HG02759 (cell line): ENCODE results near the gene LEMD1.
A peak's percentile ranks its signal among the peaks of the same experiment; 100 is the strongest.

Experiments
- ATAC-seq: cut with Tn5 transposase; IDR thresholded peaks from one replicate; pipeline ENCODE4 v1.9.1; 2021; ENCODE audit warnings: mild to moderate bottlenecking, moderate library complexity; ENCODE audit not compliant: unreplicated experiment

The LEMD1 gene

DNA sequence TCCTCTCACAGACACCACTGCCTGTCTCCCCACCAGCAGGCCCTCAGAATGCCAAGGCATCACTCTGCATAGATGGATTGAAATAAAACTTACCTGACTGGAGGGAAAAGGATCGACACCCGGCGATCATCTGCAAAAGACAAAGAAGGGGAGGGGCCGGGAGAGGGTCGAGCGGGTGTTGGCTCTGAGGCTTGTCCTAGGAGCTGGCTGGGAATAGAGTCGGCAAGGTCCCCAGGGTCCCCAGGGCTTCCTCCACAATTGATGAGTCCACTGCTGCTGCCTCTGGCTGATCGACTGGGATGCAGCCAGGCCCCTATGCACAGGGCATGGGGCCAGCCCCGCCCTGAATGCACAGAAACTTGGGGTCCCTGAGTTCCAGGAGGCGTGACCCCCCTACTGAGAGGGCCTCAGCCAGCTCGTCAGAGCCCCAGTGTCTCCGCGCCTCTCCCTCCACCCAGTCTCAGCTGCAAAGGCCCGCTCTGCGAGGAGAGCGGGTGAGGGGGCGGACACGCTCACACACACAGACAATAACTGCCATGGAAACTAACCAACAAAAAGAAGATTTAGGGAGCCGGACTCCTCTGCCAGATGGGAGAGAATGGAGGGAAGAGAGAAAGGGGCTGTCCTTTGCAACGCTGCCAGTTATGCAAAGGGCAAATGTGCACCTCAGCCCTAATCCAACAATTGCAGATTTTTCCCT, 65.3 kb downstream of the LEMD1 start, which contains the start of gene KLHDC8A:
Gene KLHDC8A (minus strand): TSS at position 483 of the 700 bp plus-strand sequence. CDS start 13,318 bp downstream, outside the sequence.
- ATAC-seq, result no peak

DNA sequence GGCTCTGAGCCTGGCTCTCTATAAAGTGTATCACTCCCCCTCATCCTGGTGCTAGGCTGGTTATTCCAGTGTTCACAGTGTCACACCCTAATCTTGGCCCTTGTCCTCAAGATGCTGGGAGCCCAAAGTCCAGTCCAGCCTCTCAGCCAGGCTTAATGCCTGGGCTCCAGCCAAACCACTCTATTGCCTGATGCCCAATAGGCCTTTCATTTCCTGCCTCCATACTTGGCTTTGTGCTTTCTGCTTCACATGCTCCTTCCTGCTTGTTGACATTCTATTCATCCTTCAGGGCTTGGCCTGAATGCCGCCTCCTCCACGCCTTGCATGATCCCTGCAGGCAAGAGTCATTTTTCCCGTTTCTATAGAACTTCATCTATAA, 66.8 kb downstream of the LEMD1 start:
- ATAC-seq, result no peak

DNA sequence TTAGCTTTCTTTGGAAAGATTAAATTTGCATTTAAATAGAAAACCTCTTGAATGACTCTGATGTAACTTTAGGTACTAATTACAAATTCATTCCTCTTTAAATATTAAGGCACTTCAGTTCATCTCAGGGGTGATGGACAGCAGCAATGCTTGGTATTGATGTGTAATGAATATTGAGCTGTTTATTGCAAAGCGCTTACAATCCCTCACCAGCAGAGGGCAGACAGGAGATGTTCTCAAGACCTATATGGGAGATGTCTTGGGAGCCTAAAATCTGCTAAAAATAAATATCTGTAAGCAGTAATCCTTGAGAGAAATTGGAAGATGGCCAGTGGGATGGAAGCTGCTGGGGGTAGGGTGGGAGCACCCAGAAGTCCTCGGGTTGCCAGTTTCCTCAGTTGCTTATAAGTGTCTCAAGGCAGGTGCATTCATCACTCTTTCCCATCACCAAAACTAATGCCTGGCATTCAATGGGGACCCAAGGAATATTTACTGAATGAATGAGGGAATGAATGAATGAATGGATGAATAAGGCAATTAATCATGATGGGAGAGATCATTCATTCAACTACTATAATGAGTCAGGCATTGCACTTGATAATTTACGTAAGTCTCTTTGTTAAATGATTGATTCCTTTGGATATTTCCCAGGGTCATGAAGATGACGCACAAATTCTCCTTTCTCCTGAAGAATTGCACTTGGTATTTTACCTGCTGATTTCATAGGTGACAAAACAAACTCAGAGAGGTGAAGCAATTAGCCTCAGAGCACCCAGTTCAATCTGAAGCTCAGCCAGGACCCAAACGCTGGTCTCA, 67.4 kb downstream of the LEMD1 start:
- no peak for ATAC-seq

DNA sequence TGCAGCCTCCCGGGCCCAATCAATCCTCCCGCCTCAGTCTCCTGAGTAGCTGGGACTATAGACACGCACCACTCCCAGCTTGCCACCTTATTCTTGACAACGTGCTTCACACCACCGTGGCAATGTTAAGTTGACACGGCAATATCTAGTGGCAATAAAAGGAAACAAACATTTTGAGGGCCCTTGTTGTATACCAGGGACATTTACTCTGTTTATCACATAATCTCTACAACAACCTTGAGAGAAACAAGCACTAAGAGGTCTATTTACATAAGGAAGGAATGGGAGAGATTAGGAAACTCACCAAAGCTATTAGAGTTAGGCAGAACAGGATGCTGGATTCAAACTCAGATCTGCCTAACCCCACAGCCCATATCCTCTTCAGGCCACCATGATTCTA, 68.2 kb downstream of the LEMD1 start:
- ATAC-seq, result no peak

DNA sequence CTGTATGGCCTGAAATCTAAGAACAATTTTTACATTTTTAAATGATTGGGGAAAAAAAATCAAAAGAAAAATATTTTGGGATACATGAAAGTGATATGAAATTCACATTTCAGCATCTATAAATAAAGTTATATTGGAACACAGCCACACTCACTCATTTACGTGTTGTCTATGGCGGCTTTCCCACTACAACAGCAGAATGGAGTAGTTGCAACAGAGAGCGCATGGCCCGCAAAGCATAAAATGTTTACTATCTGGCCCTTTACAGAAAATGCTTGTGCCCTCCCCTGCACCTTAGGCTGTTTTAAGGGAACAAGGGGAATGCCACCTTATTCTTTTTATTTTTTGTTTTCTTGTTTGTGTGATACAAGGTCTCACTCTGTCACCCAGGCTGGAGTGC, 68.7 kb downstream of the LEMD1 start:
- no peak for ATAC-seq

DNA sequence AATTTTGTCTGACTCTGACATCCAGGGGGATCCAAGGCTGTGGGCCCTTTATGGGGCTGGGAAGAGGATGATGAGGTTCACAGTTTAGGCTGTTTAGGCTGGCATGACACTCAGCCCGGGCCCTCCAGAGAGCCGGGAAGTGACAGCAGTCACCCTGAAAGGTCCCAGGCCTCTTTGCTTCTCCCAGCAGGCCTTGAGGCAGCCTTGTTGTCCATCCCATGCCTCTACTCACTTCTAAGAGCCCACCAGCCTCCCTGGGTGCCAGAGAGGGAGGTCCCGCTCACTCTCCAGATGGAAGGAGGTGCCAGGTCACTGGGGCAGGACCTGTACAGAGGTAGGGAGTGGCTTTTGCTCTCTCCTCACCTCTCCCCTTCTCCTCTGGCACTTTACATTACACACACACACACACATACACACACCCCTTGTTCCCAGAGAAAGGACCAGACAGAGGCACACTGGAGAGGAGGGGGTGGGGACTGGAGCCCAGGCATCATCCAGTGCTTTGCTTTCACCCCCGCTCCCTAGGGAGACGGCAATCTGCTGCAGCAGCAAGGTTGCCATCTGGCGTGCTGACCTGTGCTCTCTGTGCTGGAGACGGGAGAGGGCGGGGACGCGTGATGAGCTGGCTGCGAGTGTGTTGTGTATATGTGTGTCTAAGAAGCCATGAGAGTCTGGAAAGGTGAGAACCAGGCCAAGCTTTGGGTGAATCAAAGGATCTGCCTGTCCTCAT, 69.7 kb downstream of the LEMD1 start:
- no peak for ATAC-seq

DNA sequence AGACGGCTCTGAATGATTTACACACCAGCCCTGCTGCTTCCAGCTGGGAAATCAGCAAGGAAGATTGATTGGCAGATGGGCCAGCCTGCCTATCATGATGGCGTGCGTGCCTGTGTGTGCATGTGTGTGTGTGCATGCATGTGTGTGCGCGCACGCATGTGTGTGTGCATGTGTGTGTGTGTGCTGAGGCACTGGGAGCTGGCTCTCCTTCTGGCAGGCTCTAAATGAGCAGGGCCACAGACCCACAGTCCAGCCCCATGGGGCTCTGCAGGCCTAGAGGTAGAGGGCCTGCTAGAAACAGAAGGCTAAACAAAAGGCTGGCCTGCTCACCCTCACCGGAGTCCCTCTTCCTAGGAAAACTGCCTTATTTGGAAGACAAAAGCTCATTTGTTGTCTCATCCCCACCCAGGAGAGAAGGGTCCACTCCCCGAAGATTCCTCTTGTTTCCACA, 71.1 kb downstream of the LEMD1 start:
- ATAC-seq, result no peak

DNA sequence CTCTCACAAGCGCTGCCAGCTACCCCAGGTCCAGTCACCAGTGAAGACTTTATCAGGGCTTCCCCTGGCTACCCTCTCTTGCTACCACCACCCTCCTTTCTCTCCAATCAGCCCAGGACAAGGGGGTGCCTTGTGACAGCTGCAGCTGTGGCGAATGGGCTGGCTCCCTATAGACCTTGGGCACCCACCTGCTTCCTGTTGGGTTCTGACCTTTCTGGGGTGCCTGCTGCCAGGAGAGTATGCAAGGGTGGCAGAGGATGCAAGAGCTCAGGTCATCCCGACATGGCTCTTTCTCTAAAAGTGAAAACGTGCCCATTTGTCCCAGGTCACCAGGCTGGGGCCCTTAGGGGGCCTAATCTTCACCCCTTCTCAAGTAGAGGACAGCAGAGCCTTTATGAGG, 71.7 kb downstream of the LEMD1 start:
- ATAC-seq, result no peak

DNA sequence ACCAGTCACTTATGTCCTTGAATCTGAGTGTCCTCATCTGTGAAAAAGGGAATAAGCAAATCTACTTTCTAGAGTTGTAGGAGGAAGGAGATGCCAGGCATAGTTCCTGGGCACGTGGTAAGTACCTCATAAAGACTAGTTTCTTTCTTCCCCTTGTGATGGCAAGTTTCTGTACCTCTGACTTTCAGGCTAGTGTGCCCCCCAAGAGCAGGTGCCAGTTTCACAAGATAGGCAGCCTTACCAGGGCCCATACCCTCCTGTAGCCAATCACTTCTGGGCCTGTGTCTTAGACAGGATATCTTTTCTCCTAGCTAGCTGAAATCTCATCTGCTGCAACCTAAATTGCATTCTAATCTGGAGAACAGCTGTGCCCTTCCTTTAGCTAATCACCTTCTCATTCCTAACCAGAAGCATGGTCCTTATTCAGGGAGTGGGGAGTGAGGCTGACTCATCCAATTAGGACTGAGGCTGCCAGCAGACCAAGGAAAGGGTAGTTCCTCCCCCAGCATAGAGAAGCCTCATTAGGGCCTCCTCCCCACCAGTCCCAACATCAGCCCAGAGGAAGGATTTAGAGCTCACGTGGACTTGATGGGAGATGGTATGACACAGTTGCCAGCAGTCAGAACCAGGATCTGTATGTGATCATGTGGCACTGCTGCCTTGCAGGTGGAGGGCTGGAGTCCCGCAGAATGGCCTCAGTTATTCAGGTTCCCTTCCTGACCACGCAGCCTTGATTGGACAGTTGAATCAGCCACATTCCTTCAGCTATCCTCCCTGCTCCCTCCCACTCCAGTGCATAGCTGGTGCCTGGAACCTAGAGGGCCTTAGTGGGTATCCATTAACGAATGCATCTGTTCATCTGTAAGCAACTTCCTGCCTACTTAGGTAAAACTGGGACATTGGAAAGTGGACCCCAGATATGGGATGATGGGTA, 73.0 kb downstream of the LEMD1 start:
- no peak for ATAC-seq

DNA sequence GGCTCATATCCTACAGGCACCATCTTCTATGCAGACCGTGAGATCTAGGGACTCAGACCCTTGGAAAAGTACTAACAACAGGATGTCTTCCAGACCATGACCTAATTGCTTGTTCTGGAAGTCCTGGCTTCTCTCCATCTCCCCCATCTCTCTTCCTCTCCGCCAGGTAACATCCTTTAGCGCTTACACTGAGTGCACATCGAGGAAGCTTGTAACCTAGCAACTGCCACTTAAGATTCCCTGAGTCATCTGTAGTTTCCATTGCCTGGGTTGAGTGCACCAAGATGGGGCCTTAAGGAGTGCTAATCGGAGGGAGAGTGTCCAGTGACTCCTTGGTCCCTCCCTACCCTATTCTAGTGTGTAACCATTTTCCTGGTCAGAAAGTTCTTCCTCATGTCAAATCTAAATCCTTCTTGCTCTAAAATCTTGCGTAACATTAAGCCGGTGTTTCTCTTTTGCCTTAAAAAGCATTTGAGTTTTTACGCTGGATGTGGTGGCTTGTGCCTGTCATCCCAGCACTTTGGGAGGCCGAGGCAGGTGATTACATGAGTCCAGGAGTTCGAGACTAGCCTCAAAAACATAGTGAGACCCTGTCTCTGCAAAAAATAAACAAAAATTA, 74.8 kb downstream of the LEMD1 start:
- no peak for ATAC-seq

DNA sequence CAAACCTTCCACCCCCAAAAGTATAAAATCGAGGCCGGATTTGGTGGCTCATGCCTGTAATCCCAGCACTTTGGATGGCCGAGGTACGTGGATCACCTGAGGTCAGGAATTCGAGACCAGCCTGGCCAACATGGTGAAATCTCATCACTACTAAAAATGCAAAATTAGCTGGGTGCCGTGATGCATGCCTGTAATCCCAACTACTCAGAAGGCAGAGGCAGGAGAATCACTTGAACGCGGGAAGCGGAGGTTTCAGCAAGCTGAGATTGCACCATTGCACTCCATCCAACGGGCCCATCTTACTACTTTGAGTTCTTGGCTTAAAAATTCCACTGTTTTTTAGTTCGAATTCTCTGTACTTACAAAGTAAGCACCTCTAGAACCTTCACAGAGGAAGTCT, 76.1 kb downstream of the LEMD1 start:
- no peak for ATAC-seq

DNA sequence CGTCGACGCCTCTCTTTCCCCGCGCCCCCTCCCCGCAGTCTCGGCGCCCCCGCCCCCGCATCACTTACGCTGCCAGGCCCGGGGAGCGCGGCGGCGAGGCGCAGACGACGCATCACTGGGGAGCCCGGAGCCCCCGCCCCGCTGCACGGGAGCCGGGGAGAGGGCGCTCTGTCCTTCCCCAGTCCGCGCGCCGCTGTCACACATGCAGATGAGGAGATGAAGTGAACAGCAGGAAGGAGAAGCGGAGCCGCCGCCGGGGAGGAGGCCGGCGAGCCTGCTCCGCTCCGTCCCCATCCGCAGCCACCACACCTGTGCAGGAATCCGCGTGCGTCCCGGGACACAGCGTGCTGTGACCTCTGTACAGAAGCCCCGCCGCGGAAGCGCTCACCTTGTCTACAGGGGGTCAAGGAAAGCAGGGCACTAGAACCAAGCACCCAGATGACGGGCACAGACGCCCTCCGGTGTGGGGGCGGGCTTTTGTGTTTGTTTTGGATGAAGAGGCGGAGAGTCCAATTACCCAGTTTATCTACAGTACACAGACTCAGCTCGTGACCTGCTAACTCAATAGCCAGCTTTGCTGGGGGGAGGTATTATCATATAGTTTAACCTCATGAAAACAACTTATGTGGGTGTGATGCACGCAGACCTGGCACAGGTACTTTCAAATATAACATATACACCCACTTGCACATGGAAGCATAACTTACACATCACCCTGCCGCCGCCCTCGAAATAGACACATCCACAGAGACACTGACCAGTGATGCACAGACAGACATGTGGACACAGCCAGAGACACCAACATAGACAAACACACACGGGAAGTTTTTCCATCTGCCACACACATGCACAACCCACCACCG, 77.6 kb downstream of the LEMD1 start:
- no peak for ATAC-seq

DNA sequence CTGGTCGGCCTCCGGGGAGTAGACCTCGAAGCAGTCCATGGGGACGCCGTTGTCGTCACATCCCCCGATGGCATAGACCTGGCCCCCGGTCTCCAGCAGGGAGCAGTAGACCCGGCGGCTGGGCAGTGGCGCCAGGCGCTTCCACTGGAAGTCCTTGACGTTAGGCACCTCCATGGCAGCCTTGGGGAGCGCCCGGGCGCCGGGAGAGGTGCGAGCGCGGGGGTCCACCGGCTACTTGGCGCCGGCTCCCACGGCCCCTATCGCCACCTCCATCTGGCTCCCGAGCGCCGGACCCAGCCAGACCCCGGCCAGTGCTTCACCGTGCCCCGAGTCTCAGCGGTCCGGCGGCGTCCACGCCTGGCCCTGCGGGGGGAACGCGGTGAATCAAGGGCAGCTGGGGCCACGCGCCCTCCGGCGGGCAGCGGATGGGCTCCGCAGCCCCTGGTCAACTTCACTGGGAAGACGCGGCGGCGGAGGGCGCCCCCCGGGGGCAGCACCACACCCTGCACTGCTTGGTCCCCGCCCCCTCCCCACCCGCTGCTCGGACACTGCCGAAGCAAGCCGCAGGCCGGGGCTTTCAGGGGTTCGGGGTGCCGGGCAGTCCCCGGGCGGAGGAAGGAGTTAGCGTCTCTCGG, 78.3 kb downstream of the LEMD1 start:
- no peak for ATAC-seq

DNA sequence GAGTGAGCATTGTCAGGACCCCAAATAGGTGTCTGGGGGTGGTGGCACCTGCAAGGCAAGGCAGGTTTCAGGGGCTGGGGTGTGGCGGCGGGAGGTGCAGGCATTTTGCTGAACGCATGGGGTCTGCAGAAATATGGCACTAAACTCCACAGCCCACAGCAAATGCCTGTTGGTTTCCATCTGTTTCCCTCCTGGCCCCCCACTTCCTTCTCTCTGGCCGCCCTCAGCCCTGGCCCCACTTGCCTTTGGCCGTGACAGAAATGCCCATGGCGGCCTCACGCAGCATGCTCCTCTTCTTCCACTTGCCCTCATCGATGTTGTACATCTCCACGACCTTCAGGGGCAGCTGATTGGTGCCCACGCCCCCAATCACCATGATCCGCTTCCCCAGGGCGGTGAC, 78.9 kb downstream of the LEMD1 start:
- ATAC-seq, result no peak

DNA sequence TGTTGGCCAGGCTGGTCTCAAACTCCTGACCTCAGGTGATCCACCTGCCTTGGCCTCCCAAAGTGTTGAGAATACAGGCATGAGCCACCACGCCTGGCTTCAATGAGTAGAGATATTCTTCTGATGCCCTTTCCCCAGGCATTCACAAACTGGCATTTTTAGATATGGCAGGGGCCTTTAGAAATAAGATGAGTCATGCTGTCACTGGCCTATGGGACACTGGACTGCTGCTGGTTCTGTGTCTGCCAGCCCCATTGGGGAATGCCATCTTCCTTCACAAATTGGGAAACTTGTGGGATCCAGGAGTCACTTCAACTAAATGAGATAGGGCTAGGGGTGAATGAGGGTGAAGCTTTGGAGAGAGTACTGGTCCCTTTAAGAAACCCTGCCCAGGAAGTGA, 81.2 kb downstream of the LEMD1 start:
- ATAC-seq, result no peak

DNA sequence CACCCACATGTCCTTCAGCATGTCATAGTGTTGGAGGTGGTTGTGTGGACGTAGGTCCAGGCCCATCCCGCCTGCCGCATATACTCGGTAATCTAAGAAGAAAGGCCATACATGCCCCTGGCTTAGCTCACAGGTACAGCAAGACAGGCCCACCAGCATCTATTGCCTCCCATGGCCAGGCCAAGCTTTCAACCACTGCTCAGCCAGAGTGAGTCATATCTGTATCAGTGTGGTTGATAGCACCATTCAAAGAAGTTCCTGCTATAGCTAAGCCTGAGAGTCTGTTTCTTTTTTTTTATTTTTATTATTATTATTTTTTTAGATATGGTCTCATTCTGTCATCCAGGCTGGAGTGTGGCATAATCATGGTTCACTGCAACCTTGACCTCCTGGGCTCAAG, 82.1 kb downstream of the LEMD1 start:
- ATAC-seq, result peak; percentile 62

DNA sequence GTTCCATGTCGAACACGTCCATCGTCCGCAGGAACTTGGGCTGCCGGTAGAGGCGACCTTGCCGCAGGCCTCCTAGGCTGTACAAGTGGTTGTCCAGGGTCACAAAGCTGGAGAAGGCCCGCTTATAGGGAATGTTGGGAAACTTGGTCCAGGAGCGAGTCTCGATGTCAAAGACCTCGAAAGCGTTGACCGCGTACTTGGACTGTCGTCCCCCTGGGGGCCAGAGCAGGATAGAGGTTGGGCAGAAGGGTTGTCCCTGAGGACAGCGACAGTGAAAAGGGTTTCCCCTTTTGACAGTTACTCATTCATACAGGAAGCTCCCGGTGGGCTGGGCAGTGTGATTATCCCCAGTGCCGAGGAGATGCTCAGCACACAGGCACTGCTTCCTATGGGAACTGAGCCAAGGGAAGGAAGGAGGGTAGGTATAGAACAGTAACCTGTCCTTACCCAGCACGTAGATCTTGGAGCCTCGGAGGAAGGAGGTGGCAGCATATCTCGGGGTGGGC, 82.6 kb downstream of the LEMD1 start:
- ATAC-seq, result no peak

DNA sequence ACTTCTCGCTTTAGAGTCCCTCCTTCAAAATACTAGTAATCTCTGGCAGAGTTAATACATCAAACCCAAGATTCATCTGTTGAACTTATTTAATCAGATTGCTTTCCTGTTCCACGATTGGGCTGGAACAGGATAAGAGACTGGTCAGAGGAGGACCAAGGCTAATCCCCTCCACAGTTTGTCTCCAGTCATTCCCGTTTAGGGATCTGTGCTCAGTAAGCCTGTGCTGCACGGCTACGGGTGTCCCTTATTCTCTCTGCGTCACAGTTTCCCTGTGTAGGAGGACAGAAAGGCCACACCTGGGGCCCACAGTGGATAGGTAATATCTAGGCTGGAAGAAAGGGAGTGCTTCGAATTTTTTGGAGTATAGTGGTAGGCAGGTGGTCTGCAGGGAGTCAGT, 83.8 kb downstream of the LEMD1 start:
- no peak for ATAC-seq

DNA sequence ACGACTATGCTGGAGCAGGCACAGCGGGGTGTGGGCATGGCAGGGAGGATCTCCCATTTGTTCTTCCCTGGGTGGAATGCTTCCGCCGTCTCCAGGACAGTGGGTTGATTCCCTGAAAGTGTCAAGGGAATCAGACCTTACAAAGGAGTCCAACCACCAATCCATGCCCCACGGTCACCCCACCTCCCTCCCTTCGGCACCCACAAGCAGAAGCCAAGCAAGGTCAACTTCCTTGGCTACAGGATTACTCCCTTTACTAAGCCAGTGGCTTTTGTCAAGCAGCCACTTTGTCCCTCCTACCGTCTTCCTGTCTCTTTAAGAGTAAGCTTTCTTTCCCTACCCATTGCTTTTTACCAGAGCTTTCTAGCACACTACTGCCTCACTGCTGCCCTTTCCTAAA, 84.4 kb downstream of the LEMD1 start:
- no peak for ATAC-seq
